Measurements from ENCODE around the gene MMP2.

Gene MMP2

GRCh38 chr16:55478827-55479429 lies at the start of gene MMP2:
Gene MMP2 (plus strand): TSS chr16:55479198. CDS start chr16:55479480, 282 bp downstream.
- no peak for TF ChIP-seq CTCF (IDR thresholded peaks at IDR 0.05; ENCODE audit: low read depth, low read length, missing control alignments)
- no peak for DNase-seq (ENCODE audit: extremely low read depth, low read depth)
- H3K4me3 ChIP-seq (replicated peaks; ENCODE audit: low read depth, low read length) = peak within 1 kb of the TSS; percentile 90

GRCh38 chr16:55433030-55433429 lies 46.0 kb upstream of the MMP2 start:
- TF ChIP-seq CTCF (IDR thresholded peaks at IDR 0.05; ENCODE audit: low read depth, low read length, missing control alignments) = no peak
- H3K4me3 ChIP-seq (replicated peaks; ENCODE audit: low read depth, low read length) = no peak overlapping the region
- DNase-seq (ENCODE audit: extremely low read depth, low read depth) = no peak

- no peak overlapping the region for H3K4me3 ChIP-seq (replicated peaks; ENCODE audit: low read depth, low read length)
- no peak for DNase-seq (ENCODE audit: extremely low read depth, low read depth)
- TF ChIP-seq CTCF (IDR thresholded peaks at IDR 0.05; ENCODE audit: low read depth, low read length, missing control alignments) = no peak
Observed at GRCh38 chr16:55433535-55433934, 45.5 kb upstream of the MMP2 start.

- no peak for TF ChIP-seq CTCF (IDR thresholded peaks at IDR 0.05; ENCODE audit: low read depth, low read length, missing control alignments)
- no peak for DNase-seq (ENCODE audit: extremely low read depth, low read depth)
- H3K4me3 ChIP-seq (replicated peaks; ENCODE audit: low read depth, low read length) = no peak overlapping the region
Observed at GRCh38 chr16:55434000-55434399, 45.0 kb upstream of the MMP2 start.

GRCh38 chr16:55435387-55435786 lies 43.6 kb upstream of the MMP2 start:
- no peak for DNase-seq (ENCODE audit: extremely low read depth, low read depth)
- no peak for TF ChIP-seq CTCF (IDR thresholded peaks at IDR 0.05; ENCODE audit: low read depth, low read length, missing control alignments)
- H3K4me3 ChIP-seq (replicated peaks; ENCODE audit: low read depth, low read length) = no peak overlapping the region

- TF ChIP-seq CTCF (IDR thresholded peaks at IDR 0.05; ENCODE audit: low read depth, low read length, missing control alignments) = no peak
- no peak for DNase-seq (ENCODE audit: extremely low read depth, low read depth)
- no peak overlapping the region for H3K4me3 ChIP-seq (replicated peaks; ENCODE audit: low read depth, low read length)
Observed at GRCh38 chr16:55436587-55436986, 42.4 kb upstream of the MMP2 start.

GRCh38 chr16:55437625-55438024 lies 41.4 kb upstream of the MMP2 start:
- no peak for TF ChIP-seq CTCF (IDR thresholded peaks at IDR 0.05; ENCODE audit: low read depth, low read length, missing control alignments)
- no peak for DNase-seq (ENCODE audit: extremely low read depth, low read depth)

More at GRCh38 chr16:55437625-55438024, 41.4 kb upstream of the MMP2 start:
- no peak overlapping the region for H3K4me3 ChIP-seq (replicated peaks; ENCODE audit: low read depth, low read length)
